H1 (cell line): ENCODE measurements around the gene TAS2R30. TPM values are rescaled to one million over a fixed set of nuclear protein-coding genes. Genes with fewer than 3 reads are reported as not detected.

ENCODE experiments used
- BRCA1 ChIP-seq: IDR thresholded peaks from 2 replicates; pipeline ENCODE4 v1.6.1; 2012; ENCODE audit warnings: low read depth, low read length, improper control_type of control experiment
- CBX5 ChIP-seq: fragments of 300-800, 300-1000 bp; sonication (generic); IDR thresholded peaks from 2 replicates; pipeline ENCODE4 v1.7.1; 2016; ENCODE audit warnings: antibody characterized with exemption, low read length, low read depth
- GTF2F1 ChIP-seq: IDR thresholded peaks from 2 replicates; pipeline ENCODE4 v1.6.1; 2012; ENCODE audit warnings: low read depth, low read length, improper control_type of control experiment, borderline replicate concordance
- HDAC2 ChIP-seq, 2 experiments: fragments of 300-600 bp in 1 of 2; sonication (generic) in 1 of 2; IDR thresholded peaks; 2 replicates each; pipeline ENCODE4 v1.6.1; 2011 to 2012; ENCODE audit warnings: low read depth in 2 of 2, low read length in 2 of 2, mild to moderate bottlenecking in 2 of 2, moderate library complexity in 2 of 2, borderline replicate concordance in 1 of 2, inconsistent platforms in 1 of 2
- JUN ChIP-seq: IDR thresholded peaks from 2 replicates; pipeline ENCODE4 v1.6.1; 2011; ENCODE audit warnings: low read depth, mild to moderate bottlenecking, improper control_type of control experiment, low read length
- JUND ChIP-seq: IDR thresholded peaks from 2 replicates; pipeline ENCODE4 v1.6.1; 2011; ENCODE audit warnings: mild to moderate bottlenecking, improper control_type of control experiment, low read length
- KDM4A ChIP-seq: IDR thresholded peaks from one replicate; pipeline ENCODE4 v1.7.1; 2012; ENCODE audit warnings: low read depth, mild to moderate bottlenecking, moderate library complexity, low read length, inconsistent platforms; ENCODE audit not compliant: severe bottlenecking
- KDM5A ChIP-seq: fragments of 200-600 bp; IDR thresholded peaks from 2 replicates; pipeline ENCODE4 v1.7.1; 2012; ENCODE audit warnings: mild to moderate bottlenecking, low read length, inconsistent platforms, mixed read lengths
- NANOG ChIP-seq: IDR thresholded peaks from 2 replicates; pipeline ENCODE4 v1.6.1; 2011; ENCODE audit warnings: low read length, low read depth, mild to moderate bottlenecking, inconsistent platforms; ENCODE audit not compliant: insufficient read depth, poor library complexity, severe bottlenecking
- NRF1 ChIP-seq: IDR thresholded peaks from 2 replicates; pipeline ENCODE4 v1.6.1; 2011; ENCODE audit warnings: mild to moderate bottlenecking, low read depth, low read length, improper control_type of control experiment
- RBBP5 ChIP-seq: IDR thresholded peaks from 2 replicates; pipeline ENCODE4 v1.7.1; 2012; ENCODE audit warnings: low read depth, mild to moderate bottlenecking, inconsistent platforms, low read length, moderate library complexity, borderline replicate concordance
- RFX5 ChIP-seq: IDR thresholded peaks from 2 replicates; pipeline ENCODE4 v1.6.1; 2011; ENCODE audit warnings: low read depth, low read length, improper control_type of control experiment, borderline replicate concordance
- SAP30 ChIP-seq: fragments of 300-600 bp; sonication (generic); IDR thresholded peaks from 2 replicates; pipeline ENCODE4 v1.7.1; 2012; ENCODE audit warnings: low read length, moderate library complexity, mild to moderate bottlenecking, inconsistent platforms; ENCODE audit not compliant: insufficient read depth, insufficient replicate concordance
- SIN3A ChIP-seq, 2 experiments: IDR thresholded peaks in 1 of 2; conservative IDR thresholded peaks in 1 of 2; 2 replicates each; pipeline ENCODE4 v1.6.1; 2011 to 2012; ENCODE audit warnings: low read length in 2 of 2, improper control_type of control experiment in 1 of 2, low read depth in 1 of 2, mild to moderate bottlenecking in 1 of 2
- SIX5 ChIP-seq: IDR thresholded peaks from 2 replicates; pipeline ENCODE4 v1.6.1; 2011; ENCODE audit warnings: mild to moderate bottlenecking, low read depth, low read length
- SP1 ChIP-seq: IDR thresholded peaks from 2 replicates; pipeline ENCODE4 v1.6.1; 2011; ENCODE audit warnings: low read depth, low read length
- TAF7 ChIP-seq: optimal IDR thresholded peaks from 2 replicates; pipeline ENCODE3; 2011; ENCODE audit warnings: low read depth, mild to moderate bottlenecking, inconsistent platforms, low read length, moderate library complexity, borderline replicate concordance
- TCF12 ChIP-seq: IDR thresholded peaks from 2 replicates; pipeline ENCODE4 v1.6.1; 2011; ENCODE audit warnings: low read depth, mild to moderate bottlenecking, low read length
- ZNF274 ChIP-seq: IDR thresholded peaks from 2 replicates; pipeline ENCODE4 v1.7.0; 2012; ENCODE audit warnings: low read length, borderline replicate concordance; ENCODE audit errors: extremely low read depth
- polyA plus RNA-seq, 7 experiments: library from polyadenylated mRNA; depleted of rRNA in 3 of 7; stranded (reverse) in 5 of 7; unstranded in 2 of 7; fragments of >200 nt in 5 of 7; fragments of 200-250 nt in 2 of 7; gene quantifications; 1 replicate in 5 of 7; 2 replicates in 1 of 7; 4 replicates in 1 of 7; pipeline versions ENCODE4 v1.2.1 to v1.2.3, GENCODE V29; 2011 to 2013; ENCODE audit warnings: missing spikeins in 2 of 7, mixed read lengths in 2 of 7
- total RNA-seq: library from RNA; stranded (reverse); fragmentation: NEBNext Ultra II Directional; extraction: Animal tissue kit (Norgen Biotek cat#: 25700); gene quantifications from 2 replicates; pipeline ENCODE4 v1.2.1, GENCODE V29; 2021
- TF ChIP-seq, protein P1 (sequence below): IDR thresholded peaks from 2 replicates; pipeline ENCODE4 v1.6.1; 2012; ENCODE audit warnings: inconsistent platforms

Gene TAS2R30
- total and polyA plus RNA-seq, 2 of the 8 experiments (the other 6 are each of a cell fraction or from before 2014, with no cell fraction given): 0.33 to 1.0 TPM

DNA sequence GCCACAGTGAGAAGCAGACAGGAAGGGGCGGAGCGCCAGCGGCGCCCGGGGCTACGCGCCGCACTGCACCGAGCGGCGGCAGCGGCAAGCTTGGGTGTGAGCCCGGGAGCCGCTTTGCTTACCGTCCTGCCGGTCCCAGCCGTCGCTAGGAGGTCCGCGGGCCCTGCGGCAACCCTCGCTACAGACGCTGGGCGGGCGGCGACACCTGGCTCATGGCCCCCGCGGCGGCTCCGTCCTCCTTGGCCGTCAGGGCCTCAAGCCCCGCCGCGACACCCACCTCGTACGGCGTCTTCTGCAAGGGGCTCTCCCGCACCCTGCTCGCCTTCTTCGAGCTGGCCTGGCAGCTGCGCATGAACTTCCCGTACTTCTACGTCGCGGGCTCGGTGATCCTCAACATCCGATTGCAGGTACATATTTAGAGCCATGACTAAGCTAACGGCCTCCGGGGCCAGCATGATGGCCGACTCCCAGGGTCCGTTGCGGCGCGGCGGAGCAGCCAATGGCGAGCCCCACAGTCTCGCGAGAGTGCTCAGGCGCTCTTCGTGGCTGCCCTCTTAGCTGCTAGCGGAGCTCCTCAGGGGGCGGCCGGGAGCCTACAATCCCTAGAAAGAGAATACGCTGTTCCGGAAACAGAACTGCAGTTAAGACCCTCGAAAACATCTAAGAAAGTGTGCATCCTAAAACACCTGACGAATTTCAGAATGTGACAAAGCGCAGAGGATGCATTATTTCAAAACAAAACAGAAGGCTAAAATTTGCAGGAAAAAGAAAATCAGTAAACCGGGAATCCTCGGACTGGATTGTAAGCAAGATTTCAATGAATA lies 36.9 kb upstream of the TAS2R30 start, which contains the start of gene SMIM10L1 (continued):
- TF ChIP-seq BRCA1: peak; percentile 91
- no peak for TF ChIP-seq JUND
- TF ChIP-seq SAP30: no peak
- peak; percentile 56; the same call in 1 of the 2 replicates for TF ChIP-seq GTF2F1
- TF ChIP-seq SIN3A (conservative IDR thresholded peaks at IDR 0.05 in 1 of 2, IDR thresholded peaks at IDR 0.05 in 1 of 2; ENCODE audit: low read depth in 1 of 2, low read length in 2 of 2): no peak; a peak in 1 of 4 replicates
- peak in 1 of 2 experiments; percentile 73; a peak in 1 of 4 replicates for TF ChIP-seq HDAC2 (IDR thresholded peaks at IDR 0.05; ENCODE audit: borderline replicate concordance in 1 of 2, low read depth in 2 of 2, low read length in 2 of 2)
- peak; percentile 90 for TF ChIP-seq KDM4A
- TF ChIP-seq KDM5A: no peak; the same call in 1 of the 2 replicates
- no peak for TF ChIP-seq CBX5
- TF ChIP-seq ZNF274: no peak
- TF ChIP-seq SIX5: no peak
- TF ChIP-seq NANOG: no peak
- TF ChIP-seq, protein P1, sequence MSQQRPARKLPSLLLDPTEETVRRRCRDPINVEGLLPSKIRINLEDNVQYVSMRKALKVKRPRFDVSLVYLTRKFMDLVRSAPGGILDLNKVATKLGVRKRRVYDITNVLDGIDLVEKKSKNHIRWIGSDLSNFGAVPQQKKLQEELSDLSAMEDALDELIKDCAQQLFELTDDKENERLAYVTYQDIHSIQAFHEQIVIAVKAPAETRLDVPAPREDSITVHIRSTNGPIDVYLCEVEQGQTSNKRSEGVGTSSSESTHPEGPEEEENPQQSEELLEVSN: peak; percentile 25; the same call in 1 of the 2 replicates
- peak; percentile 95; the same call in 1 of the 2 replicates for TF ChIP-seq RBBP5
- TF ChIP-seq SP1: no peak
- peak; percentile 43 for TF ChIP-seq TAF7
- no peak for TF ChIP-seq RFX5
- TF ChIP-seq TCF12: no peak
- TF ChIP-seq JUN: no peak
- TF ChIP-seq NRF1: no peak
